Anterior cingulate cortex (tissue), 58 donors: ENCODE results near the gene RGS13.

Source experiments
- DNase-seq, 58 donors: peaks; one replicate each; lab custom pipeline; 2025; lab: John Stamatoyannopoulos, UW

Gene RGS13

GRCh38 chr1:192620071-192620635 lies 15.8 kb upstream of the RGS13 start:
- no peak for DNase-seq

- no peak for DNase-seq
Measured at GRCh38 chr1:192626366-192627179, 9.4 kb upstream of the RGS13 start.

- no peak for DNase-seq
Measured at GRCh38 chr1:192627901-192628300, 8.0 kb upstream of the RGS13 start.

- DNase-seq, result no peak
Measured at GRCh38 chr1:192628396-192629057, 7.4 kb upstream of the RGS13 start.

GRCh38 chr1:192629612-192630011 lies 6.3 kb upstream of the RGS13 start:
- no peak for DNase-seq

- DNase-seq, result no peak
Measured at GRCh38 chr1:192630521-192631287, 5.2 kb upstream of the RGS13 start.

GRCh38 chr1:192631749-192632148 lies 4.2 kb upstream of the RGS13 start:
- no peak for DNase-seq

- DNase-seq, result no peak
Measured at GRCh38 chr1:192632188-192632587, 3.8 kb upstream of the RGS13 start.

- no peak for DNase-seq
Measured at GRCh38 chr1:192632641-192633532, 3.1 kb upstream of the RGS13 start.

- DNase-seq, result no peak
Measured at GRCh38 chr1:192633533-192634253, 2.3 kb upstream of the RGS13 start.

- DNase-seq, result no peak
Measured at GRCh38 chr1:192635041-192635440, 906 bp upstream of the RGS13 start.

GRCh38 chr1:192639607-192640368 lies 3.8 kb downstream of the RGS13 start:
- no peak for DNase-seq

- DNase-seq, result peak in 1 of 58 donors; percentile 9
Measured at GRCh38 chr1:192652159-192652558, 16.2 kb downstream of the RGS13 start.

GRCh38 chr1:192654120-192654519 lies 18.2 kb downstream of the RGS13 start:
- no peak for DNase-seq

GRCh38 chr1:192654591-192655251 lies 18.8 kb downstream of the RGS13 start:
- DNase-seq, result peak in 1 of 58 donors; percentile 14

GRCh38 chr1:192657760-192658159 lies 21.8 kb downstream of the RGS13 start:
- DNase-seq, result no peak

GRCh38 chr1:192658255-192658654 lies 22.3 kb downstream of the RGS13 start:
- DNase-seq, result no peak

GRCh38 chr1:192660613-192661012 lies 24.7 kb downstream of the RGS13 start:
- DNase-seq, result no peak
